Measurements from ENCODE around the gene CALML3. TPM values are rescaled to one million over a fixed set of nuclear protein-coding genes. Genes with fewer than 3 reads are reported as not detected.

The CALML3 gene
- total and polyA plus RNA-seq, 4 donors = 0.02 to 0.11 (median 0.04) TPM; not detected in 1

DNA sequence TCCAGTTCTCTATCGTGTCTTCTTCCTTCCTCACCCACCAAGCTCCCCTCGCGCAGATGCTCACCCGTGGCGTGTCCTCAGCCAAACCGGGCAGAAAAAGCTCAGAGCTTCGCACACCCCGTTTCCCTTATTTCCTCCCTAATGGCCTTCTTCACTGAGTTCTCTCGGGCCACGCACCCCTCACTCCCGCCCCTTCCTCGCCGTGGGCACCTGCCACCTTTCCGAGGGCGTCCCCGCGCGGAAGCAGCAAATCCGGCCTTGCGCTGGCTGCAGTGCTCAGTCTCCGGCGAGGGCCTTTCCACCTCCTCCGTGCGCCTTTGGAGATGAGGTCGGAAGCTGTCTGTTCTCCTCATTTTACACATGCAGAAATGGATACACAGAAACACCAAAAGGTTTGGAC lies 12.4 kb upstream of the CALML3 start:
- 95% methylated on average over 25 of the region's 25 CpGs for WGBS, 2 donors
- DNase-seq (no peak), ATAC-seq (ENCODE audit: insufficient read depth, low FRiP score) (no peak)
- H3K36me3 ChIP-seq (ENCODE audit: control insufficient read depth in 4 of 4, insufficient read depth in 4 of 4, low read length in 4 of 4) = no peaks in the 10 kb centered on the region
- no peak overlapping the region for H3K9ac ChIP-seq (ENCODE audit: insufficient read depth in 1 of 2, low read length in 2 of 2)
- H3K9me3 ChIP-seq (ENCODE audit: control insufficient read depth in 4 of 4, insufficient read depth in 3 of 4, low read length in 3 of 4) = no peaks in the 10 kb centered on the region
- peaks cover 0 to 12% (median 0%) of the 10 kb centered on the region in 5 donors for H3K4me1 ChIP-seq (ENCODE audit: control insufficient read depth in 5 of 5, insufficient read depth in 5 of 5, low read length in 5 of 5)
- no peak overlapping the region for H3K4me3 ChIP-seq
- TF ChIP-seq, protein P1, sequence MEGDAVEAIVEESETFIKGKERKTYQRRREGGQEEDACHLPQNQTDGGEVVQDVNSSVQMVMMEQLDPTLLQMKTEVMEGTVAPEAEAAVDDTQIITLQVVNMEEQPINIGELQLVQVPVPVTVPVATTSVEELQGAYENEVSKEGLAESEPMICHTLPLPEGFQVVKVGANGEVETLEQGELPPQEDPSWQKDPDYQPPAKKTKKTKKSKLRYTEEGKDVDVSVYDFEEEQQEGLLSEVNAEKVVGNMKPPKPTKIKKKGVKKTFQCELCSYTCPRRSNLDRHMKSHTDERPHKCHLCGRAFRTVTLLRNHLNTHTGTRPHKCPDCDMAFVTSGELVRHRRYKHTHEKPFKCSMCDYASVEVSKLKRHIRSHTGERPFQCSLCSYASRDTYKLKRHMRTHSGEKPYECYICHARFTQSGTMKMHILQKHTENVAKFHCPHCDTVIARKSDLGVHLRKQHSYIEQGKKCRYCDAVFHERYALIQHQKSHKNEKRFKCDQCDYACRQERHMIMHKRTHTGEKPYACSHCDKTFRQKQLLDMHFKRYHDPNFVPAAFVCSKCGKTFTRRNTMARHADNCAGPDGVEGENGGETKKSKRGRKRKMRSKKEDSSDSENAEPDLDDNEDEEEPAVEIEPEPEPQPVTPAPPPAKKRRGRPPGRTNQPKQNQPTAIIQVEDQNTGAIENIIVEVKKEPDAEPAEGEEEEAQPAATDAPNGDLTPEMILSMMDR (IDR thresholded peaks at IDR 0.05; ENCODE audit: control extremely low read depth, extremely low read depth) = no peak
- no peaks in the 10 kb centered on the region for H3K27me3 ChIP-seq (ENCODE audit: control insufficient read depth in 3 of 3, insufficient read depth in 3 of 3, low read length in 2 of 3)
- no peak overlapping the region for H3K27ac ChIP-seq (ENCODE audit: low read depth in 1 of 2, low read length in 1 of 2)

DNA sequence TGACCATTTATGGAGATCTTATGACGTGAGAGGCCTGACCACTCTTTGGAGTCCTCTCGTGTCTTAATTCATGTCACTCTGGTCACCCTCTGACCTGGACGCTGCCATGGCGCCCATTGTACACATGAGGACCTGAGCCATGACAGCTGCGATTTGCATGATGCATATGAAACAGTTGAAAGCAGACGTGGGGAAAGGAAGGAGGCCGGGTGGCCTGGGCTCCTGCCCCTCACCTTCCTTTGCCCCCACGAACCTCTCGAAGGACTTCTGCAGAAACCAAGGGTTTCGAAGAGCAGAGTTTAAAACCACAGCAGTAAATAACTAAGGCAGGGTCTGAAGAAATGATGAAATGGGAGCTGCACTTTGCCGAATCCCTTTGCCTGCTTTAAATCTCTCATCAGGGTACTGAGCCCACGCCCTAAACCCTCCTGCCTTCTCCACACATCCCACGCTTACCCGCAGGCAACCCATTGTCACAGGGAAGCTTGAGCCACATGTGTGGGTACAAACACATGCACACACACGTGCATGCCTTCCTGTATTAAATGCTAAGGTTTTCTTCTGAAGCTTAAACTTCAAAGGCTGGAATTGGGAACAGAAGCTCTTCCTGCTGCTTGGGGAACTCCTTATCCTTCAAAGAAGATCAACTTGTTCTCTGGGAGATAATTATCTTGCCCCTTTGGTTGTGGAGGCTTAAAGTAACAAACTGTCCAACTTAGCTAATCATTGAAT lies 11.7 kb upstream of the CALML3 start:
- no peaks in the 10 kb centered on the region for H3K36me3 ChIP-seq (ENCODE audit: control insufficient read depth in 4 of 4, insufficient read depth in 4 of 4, low read length in 4 of 4)
- no peak for ATAC-seq (ENCODE audit: insufficient read depth, low FRiP score)
- peaks cover 0 to 10% (median 0%) of the 10 kb centered on the region in 5 donors for H3K4me1 ChIP-seq (ENCODE audit: control insufficient read depth in 5 of 5, insufficient read depth in 5 of 5, low read length in 5 of 5)
- H3K27me3 ChIP-seq (ENCODE audit: control insufficient read depth in 3 of 3, insufficient read depth in 3 of 3, low read length in 2 of 3) = no peaks in the 10 kb centered on the region
- no peak for DNase-seq
- H3K9me3 ChIP-seq (ENCODE audit: control insufficient read depth in 4 of 4, insufficient read depth in 3 of 4, low read length in 3 of 4) = no peaks in the 10 kb centered on the region
- no peak overlapping the region for H3K4me3 ChIP-seq
- WGBS, 2 donors = 83 to 87% methylated on average over 15 of the region's 15 CpGs
- no peak overlapping the region for H3K9ac ChIP-seq (ENCODE audit: insufficient read depth in 1 of 2, low read length in 2 of 2)
- TF ChIP-seq, protein P1 (IDR thresholded peaks at IDR 0.05; ENCODE audit: control extremely low read depth, extremely low read depth) = no peak
- no peak overlapping the region for H3K27ac ChIP-seq (ENCODE audit: low read depth in 1 of 2, low read length in 1 of 2)

DNA sequence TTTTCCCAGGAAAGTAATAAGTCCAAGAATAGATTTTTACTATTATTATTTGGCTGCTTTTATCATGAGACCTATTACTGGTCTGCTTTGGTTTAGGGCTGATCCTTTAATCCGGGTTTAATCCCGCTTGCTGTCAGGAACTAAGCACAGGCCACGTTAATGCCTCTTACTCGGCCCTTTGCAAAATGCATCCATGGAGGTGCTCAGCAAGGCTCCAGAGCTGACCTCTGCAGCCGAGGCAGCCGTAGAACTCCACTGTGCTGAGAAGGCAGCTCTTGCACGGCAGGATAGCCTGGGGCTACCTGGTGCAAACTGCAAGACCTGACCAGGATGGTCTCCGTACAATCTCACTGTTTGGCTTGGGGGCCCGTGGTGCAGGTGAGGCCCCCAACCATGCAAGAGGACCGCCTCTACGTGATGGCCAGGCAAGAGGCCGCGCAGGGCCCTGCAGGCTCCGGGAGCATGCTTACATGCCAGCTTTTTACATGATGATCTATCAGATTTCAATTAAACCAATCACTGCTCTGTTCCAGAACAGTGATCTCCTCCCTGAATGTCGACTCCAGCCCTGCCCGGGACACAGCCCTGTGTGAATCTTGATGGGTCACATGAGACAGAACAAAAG lies 10.4 kb upstream of the CALML3 start:
- Histone ChIP-seq H3K27me3 (ENCODE audit: control insufficient read depth in 3 of 3, insufficient read depth in 3 of 3, low read length in 2 of 3) (no peaks in the 10 kb centered on the region), H3K4me1 (ENCODE audit: control insufficient read depth in 5 of 5, insufficient read depth in 5 of 5, low read length in 5 of 5) (peaks cover 0 to 16% (median 0%) of the 10 kb centered on the region in 5 donors), H3K36me3 (ENCODE audit: control insufficient read depth in 4 of 4, insufficient read depth in 4 of 4, low read length in 4 of 4) (no peaks in the 10 kb centered on the region), H3K9me3 (ENCODE audit: control insufficient read depth in 4 of 4, insufficient read depth in 3 of 4, low read length in 3 of 4) (no peaks in the 10 kb centered on the region), H3K27ac (ENCODE audit: low read depth in 1 of 2, low read length in 1 of 2) (no peak overlapping the region), H3K9ac (ENCODE audit: insufficient read depth in 1 of 2, low read length in 2 of 2) (no peak overlapping the region), H3K4me3 (no peak overlapping the region)
- 90 to 91% methylated on average over 16 of the region's 16 CpGs for WGBS, 2 donors
- TF ChIP-seq, protein P1 (IDR thresholded peaks at IDR 0.05; ENCODE audit: control extremely low read depth, extremely low read depth) = no peak
- DNase-seq (no peak), ATAC-seq (ENCODE audit: insufficient read depth, low FRiP score) (no peak)

Measured in lung (tissue), 12 donors.